ENCODE measurements around the gene ADAMTSL3. TPM values are rescaled to one million over a fixed set of nuclear protein-coding genes. Genes with fewer than 3 reads are reported as not detected.
"Not testable (repeated sequence)": the region's sequence is repeated elsewhere in the genome, so short reads cannot be mapped to it uniquely, and the experiment has no call there.

Gene ADAMTSL3
- total RNA-seq, 1 experiment from 2014 or later, result not detected

DNA sequence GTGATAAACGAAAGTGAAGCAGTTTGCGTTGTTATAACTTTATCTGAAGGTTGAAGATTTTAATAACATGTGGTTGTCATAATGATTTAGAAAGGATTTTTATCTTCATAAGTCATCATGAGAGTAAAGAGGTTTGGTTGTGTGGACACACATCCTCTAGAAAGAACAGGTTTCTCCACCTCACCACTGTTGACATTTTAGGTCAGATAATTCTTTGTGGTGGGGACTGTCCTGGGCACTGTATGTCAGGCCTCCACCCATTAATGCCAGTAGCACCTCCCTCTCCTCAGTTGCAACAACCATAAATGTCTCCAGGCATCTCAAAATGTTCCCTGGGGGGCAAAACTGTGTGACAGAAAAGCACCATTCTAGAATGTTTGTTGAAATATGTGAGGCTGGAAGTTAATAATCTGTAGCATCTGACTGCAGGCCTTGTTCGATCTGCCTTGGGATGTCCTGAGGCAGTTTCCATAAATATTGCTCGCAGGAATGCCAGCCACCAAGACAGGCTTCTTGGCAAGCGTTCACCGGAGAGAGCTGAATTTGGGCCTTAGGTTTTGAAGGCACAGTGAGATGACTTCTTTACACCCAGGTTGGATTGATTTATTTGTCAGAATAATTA lies 100.1 kb downstream of the ADAMTSL3 start:
- no peak for DNase-seq (ENCODE audit: low read depth)

DNA sequence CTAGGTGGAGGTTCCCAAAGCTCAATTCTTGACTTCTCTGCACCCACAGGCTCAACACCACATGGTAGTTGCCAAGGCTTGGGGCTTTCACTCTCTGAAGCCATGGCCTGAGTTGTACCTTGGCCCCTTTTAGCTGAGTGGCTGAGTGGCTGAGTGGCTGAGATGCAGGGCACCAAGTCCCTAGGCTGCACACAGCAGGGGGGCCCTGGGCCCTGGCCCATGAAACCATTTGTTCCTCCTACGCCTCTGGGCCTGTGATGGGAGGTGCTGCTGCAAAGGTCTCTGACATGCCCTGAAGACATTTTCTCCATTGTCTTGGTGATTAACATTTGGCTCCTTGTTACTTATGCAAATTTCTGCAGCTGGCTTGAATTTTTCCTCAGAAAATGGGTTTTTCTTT lies 103.4 kb downstream of the ADAMTSL3 start:
- DNase-seq (ENCODE audit: low read depth), result not testable (repeated sequence)

DNA sequence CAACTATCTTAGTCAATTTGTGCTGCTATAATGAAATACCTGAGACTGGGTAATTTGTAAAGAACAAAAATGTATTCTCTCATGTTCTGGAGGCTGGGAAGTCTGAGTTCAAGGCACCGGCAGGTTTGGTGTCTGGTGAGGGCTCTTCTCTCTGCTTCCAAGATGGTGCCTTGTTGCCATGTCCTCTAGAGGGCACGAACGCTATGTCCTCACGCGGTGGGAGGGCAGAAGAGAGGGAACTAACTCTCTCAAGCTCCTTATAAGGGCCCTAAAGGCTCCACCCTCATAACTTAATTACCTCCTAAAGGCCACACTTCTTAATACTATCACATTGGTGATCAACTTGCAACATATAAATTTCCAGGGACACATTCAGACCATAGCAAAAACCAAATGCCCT lies 108.4 kb downstream of the ADAMTSL3 start:
- DNase-seq (ENCODE audit: low read depth), result no peak

DNA sequence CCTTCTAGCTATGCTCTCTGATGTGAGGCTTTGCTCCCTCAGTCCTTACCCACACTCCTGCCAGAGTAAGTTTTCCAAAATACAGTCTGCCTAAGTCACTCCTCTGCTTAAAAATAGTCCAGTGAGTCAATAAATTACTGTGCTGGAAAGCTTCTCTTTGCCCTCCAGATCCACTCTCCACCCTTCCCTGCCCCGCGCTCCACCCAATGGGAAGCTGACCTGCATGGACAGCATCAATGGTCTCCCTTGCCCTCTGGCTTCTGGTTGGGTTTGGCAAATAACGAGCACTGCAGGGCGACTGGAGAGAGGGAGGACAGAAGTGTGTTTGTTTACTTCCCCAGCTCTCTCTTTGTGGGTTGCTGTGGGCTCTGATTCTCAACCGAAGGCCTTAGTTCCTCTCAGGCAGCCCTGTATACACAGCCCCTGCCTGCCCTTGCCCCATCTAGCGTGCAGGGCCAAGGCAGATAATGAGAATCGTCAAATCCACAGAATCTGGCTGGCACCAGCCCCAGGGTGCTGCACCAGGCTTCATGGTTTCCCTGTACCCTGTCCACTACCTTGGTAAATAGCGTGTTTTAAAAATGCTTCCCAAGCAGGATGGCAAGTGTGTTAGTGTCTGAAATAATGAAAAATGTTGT lies 110.4 kb downstream of the ADAMTSL3 start:
- peak; percentile 21 for DNase-seq (ENCODE audit: low read depth)

DNA sequence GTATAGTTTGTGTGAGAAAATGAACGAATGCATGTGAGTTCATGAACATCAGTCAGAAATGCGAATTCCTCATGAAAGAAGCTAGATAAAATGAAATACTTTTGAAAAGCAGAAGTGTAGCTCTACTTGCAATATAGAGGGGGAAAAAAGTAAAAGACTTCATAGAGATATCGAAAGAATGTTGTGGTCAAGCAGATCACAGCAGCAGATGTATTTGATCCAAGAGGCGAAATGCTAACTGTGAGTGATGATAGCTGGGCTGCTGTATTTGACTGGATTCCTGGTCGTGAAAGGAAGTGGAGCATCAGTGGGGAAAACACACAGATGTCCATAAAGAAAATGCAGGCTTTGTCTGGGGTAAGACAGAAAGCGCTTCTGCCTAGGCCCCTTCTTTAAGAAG lies 112.4 kb downstream of the ADAMTSL3 start:
- DNase-seq (ENCODE audit: low read depth), result no peak

DNA sequence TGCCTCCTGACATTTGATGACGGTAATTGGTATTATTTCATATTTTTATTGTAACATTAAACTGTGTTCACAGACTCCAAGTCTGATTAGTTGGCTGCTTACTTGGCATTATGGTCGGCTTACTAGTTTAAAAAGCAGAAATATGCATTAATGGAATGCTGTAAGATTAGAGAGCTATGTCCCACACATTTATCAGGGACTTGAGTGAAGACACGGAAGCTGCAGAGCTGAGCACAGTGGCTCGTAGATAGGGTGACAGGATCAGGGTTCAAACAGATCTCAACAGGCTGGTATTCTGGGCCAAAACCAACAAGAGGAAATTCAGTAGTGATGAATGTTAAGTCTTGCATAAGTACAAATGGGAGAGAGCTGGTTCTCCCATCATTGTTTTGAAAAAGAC lies 113.8 kb downstream of the ADAMTSL3 start:
- DNase-seq (ENCODE audit: low read depth), result no peak

DNA sequence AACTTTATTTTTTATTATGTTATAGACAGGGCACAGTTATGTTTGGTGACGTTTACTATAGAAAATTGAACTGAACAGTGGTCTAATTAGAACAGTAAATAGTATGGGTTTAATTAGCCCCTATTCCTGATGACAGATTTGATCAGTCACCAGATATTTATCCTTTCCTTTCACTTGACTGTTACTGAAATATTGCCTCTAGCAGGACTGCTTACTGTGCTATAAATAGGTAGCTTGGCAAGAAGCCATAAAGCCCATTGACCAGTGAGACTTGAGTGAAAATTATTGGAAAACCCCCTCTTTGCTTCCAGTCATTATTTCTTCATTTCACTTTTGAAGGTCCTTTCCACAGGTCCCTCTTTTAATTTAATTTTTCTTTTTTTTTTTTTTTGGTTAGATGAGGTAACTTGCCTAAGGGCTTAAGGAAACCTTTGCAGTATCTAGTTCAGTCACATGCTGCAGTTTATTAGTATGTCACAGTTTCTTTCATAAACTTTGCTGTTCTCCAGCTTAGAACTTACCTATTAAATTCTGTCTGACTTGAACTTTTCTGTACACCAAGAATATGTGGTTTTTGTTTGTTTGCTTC lies 115.6 kb downstream of the ADAMTSL3 start:
- DNase-seq (ENCODE audit: low read depth), result no peak

DNA sequence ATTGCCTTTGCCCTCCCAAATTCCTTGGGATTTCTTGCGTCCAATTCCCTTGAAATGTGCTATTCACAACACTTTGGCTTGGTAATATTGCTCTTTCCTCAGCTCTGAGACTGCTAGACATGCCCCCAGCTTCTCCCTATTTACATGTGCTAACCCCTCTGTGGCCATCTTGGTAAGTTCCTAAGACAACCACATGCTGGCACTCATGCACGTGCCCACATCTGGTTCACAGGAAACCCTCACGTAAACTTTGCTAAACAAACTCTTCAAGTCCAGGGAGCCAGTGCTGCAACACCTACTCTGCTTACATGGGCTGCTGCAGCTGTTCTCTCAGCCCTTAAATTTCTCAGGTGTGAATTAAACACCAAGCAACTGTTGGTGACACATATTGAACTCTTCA lies 121.8 kb downstream of the ADAMTSL3 start:
- no peak for DNase-seq (ENCODE audit: low read depth)

DNA sequence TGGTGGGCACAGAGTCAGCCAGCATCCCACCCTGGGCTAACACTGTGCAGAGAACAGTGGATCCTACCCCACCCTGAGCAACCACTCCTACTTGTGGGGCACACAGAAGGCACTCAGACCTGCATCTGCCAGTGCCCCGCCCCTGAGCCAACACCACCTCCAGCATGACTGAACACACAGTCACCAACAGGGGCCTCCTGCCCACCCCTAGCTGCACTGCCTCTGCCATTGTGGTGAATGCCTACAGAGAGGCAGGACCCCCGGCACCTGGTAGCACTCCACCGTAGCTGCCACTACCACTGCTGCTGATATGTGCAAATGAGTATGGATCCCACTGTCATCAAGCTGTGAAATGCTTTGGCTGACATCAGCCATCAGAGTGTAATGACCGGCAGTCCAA lies 123.1 kb downstream of the ADAMTSL3 start:
- no peak for DNase-seq (ENCODE audit: low read depth)

DNA sequence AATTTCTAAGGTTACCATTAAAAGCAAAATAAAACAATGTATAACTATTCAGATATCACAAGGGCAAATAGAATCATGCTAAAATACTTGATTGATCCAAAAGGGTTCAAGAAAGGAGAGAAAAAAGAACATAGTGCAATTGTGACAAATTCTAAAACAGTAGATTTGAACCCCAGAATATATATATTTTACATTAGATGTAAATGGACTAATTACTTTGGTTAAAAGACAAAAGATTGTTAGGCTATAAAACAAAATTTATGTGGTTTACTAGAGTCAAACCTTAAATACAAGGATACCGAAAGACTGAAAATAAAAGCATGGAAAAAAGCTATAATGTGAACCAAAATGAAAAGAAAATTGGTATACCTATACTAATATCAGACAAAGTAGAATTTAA lies 129.3 kb downstream of the ADAMTSL3 start:
- no peak for DNase-seq (ENCODE audit: low read depth)

DNA sequence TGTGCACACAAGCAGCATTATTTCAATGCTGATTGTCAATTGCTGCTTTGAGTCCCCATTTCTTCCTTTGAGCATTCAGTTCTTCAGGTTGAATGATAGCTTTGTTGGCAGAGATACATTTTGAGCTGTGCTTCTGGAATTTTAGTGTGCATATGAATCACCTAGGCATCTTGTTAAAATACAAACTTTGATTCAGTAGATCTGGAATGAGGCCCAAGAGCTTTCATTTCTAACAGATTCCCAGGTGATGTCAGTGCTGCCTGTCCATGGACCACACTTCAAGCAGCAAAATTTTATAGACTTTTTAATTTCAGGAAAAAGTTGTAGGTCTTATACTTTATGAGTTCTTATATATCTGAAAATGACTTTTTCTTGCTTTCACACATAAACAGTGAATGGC lies 131.1 kb downstream of the ADAMTSL3 start:
- no peak for DNase-seq (ENCODE audit: low read depth)

DNA sequence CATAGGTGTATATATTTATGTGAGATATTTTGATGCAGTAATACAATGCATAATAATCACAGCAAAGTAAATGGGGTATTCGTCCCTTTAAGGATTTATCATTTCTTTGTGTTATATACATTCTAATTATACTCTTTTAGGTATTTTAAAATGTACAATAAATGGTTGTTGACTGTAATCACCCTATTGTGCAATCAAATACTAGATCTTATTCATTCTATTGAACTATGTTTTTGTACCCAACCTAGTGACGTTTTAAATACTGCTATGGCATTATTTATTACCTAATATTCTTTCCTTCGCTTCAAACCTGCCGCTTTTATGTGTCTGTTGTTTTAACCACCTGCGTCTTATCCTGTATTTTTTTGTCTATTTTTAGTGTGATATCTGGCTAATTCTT lies 132.4 kb downstream of the ADAMTSL3 start:
- no peak for DNase-seq (ENCODE audit: low read depth)

DNA sequence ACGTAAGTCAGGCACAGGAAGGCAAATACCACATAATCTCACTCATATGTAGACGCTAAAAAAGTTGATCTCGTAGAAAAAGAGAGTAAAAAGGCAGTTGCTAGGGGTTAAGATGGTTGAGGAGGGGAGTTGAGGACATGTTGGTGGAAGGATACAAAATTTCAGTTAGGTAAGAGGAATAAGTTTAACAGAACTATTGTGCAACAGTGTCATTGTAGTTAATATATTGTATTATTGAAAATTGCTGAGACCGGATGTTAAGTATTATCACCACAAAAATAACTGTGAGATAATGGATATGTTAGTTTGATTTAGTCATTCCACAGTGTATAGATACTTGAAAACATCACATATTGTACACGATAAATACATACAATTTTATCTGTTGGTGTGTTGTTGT lies 139.1 kb downstream of the ADAMTSL3 start:
- DNase-seq (ENCODE audit: low read depth), result no peak

DNA sequence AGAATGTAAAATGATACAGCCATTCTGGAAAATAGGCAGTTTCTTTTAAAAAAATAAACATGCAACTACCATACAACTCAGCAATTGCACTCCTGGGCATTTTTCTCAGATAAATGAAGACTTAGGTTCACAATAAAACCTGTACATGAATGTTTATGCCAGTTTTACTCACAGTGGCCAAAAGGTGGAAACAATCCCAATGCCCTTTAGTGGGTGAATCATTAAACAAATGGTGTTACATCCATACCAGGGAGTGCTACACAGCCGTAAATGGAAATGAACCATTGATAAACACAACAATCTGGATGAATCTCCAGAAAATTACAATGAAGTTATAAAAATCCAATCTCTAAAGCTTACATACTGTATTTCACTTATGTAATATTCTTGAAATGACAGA lies 140.3 kb downstream of the ADAMTSL3 start:
- DNase-seq (ENCODE audit: low read depth), result no peak

DNA sequence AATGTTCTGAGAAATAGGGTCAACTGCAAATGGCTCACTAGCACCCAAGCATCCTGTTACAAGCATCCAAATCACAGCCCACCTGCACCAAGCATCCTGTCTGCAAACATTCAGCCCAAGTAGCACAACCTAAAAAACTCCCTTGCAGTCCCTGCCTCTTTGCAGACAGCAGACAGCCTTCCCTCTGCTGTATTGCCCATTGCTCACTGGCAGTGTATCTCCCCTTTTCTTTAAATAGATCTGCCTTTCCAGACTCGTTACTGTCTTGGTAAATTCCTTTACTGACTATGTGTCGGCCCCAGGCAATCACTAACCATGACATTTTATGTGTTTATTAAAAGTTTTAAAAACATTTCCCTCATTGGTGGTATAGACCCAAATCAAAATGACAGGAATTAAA lies 155.4 kb downstream of the ADAMTSL3 start:
- DNase-seq (ENCODE audit: low read depth), result no peak

DNA sequence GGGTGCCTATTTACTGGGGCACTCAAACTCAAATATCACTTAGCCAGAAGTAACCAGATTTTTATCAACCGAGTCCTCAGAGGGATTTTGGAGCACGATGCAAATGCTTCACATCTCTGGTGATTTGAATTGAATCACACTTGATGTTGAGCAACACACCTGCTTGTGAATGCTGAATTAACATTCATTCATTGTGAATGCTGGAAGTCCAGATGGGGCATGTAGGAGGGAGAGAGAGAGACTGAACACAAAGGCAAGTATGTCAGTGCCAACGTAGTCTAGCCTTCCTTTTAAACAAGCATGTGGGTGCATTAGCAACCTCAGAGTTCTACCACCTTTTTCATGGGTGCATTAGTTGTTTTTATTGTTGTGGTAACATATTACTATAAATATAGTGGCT lies 156.2 kb downstream of the ADAMTSL3 start:
- DNase-seq (ENCODE audit: low read depth), result no peak

DNA sequence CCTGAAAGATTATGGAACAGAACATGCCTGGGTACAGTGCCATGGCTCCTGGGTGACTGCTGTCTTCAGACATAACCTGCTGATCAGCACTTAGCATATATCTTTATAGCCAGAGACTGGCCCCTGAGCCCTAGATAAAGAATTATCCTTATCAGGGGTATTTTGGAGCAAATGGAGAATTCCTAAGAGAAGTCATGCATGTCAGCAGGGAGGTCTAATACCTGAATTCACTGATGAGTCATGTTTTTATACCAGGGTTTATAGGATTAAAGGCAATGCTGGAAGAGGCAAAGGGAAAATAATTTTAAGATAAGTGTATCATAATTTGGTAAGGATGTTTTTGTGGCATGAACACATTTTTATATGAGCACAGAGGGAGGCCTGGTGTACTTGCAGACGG lies 159.8 kb downstream of the ADAMTSL3 start:
- no peak for DNase-seq (ENCODE audit: low read depth)

DNA sequence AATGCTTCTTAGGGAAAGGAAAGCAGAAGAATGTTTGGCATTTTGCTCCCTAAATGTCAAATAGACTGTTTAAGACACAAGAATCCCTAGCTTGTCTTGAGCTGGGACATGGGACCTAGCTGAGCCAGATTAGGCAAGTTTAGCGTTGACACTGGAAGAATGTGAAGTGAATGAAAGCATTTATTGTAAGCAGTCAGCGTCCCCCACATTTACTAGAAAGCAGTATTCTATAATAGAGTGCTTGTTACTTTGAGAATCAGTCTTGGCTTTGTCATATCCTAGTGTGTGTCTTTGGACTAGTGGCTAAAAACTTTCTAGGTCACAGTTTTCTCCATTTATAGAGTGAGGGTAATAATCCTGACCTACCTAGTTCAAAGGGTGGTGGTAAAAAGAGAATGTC lies 161.6 kb downstream of the ADAMTSL3 start:
- DNase-seq (ENCODE audit: low read depth), result peak; percentile 19

DNA sequence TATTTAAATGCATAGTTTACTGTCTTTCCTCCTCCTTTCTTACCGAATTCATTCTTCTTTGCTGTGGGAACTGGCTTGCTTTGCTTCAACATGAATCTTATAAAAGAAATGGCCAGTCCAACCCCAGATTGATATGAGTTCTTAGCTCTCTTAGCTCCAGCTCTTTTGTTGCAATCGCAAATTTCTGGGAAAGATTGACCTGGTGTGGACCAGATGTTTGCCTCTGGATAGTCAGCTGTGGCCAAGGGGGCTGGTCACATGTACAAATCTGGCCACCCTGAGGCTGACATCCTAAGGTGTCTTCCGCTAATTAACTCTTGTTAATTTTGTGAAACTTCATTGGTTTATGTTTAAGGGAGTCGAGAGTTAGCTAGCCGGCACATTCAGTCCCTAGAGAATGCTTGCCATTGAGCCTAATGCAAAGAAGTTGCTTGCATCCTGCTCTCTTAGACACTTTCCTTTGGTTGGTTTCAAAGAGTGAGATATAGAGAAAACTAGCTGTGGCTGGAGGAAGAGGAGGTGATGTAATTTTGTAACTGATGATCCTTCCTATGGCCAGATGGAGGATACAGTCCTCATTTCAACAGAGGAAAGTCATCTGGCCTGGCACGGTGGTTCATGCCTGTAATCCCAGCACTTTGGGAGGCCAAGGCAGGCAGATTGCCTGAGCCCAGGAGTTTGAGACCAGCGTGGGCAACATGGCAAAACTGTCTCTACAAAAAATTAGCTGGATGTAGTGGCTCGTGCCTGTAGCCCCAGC lies 162.4 kb downstream of the ADAMTSL3 start:
- DNase-seq (ENCODE audit: low read depth), result no peak

DNA sequence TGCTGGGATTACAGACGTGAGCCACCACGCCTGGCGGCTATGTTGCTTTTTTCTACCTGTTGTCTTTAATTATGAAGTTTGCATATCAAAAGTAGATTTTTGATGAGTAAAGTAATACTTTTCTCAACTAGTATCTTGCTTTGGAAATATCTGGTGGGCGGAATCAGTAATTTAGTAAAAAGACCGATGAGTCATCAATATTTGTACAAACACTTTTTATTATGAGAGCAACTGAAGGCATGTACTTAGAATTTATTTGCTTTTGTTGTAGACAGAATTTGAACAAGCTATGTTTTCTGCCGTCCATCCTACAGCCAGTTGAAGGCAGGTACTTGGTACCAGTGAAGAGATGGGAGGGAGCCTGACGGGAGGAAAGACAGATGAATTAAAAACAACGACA lies 164.7 kb downstream of the ADAMTSL3 start:
- DNase-seq (ENCODE audit: low read depth), result no peak

DNA sequence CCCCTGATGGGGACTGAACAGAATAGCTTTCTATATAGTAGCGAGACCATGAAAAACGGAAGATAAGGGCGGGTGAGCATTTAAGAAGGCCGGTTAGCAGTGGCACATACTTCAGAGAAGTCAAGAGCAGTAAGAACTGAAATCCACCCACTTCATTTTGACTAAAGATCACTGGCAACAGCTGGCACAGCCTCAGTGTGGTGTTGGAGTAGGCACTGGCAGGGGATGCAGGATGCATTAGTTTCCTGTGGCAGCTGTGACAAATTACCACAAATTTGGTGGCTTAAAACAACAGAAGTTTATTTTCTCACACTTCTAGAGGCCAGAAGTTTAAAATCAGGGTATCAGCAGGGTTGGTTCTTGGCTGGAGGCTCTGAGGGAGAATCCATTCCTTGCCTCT lies 176.5 kb downstream of the ADAMTSL3 start:
- no peak for DNase-seq (ENCODE audit: low read depth)

DNA sequence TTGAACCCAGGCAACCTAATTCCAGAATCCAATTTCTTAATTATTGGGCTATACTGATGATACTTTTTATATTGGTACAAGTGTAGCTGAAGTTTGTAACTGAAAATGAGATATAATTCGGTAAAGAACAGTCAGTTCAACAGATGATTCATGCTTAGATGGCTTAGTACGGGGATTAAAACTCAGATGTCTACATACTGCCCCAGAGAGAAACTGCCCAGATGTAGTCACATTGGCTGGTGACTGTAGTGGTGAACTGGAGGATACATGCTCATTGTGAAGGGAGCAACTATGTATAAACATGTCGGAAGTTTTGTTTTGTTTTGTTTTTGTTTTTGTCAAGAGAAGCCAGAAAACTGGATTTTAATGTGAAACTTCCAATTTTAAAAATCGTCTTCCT lies 179.6 kb downstream of the ADAMTSL3 start:
- DNase-seq (ENCODE audit: low read depth), result no peak

DNA sequence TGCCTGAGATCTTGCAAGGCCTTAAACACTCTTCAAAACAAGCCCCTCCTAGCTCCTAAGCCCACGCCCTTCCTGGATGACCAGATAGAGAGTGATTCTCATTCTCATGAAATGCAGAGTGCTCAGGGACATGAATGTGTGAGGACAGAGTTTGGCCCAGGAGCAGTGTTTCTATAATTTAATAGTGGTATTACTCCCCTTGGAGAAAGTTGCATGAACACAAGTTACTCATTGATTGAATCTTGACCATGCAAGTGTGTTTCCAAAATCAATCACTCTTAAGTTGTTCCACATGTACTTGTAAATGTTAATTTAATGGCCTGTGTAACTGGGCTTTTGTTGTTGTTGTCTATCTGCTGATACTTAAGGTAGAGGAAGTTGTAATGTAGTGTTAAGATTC lies 181.6 kb downstream of the ADAMTSL3 start:
- DNase-seq (ENCODE audit: low read depth), result no peak

Data from RPMI7951 (cell line).